ENCODE data around the gene CCNYL1. TPM values are rescaled to one million over a fixed set of nuclear protein-coding genes. Genes with fewer than 3 reads are reported as not detected.
"Not testable (repeated sequence)": the region's sequence is repeated elsewhere in the genome, so short reads cannot be mapped to it uniquely, and the experiment has no call there.

The CCNYL1 gene
- total RNA-seq, 2 experiments from 2014 or later = 4.2 to 24.2 TPM

- Histone ChIP-seq H3K4me2 (ENCODE audit: low read length) (no peak overlapping the region), H3K4me1 (ENCODE audit: insufficient read depth, low read length, poor library complexity, severe bottlenecking) (peaks cover 14% of the 10 kb centered on the region), H3K4me3 (ENCODE audit: low read depth, low read length, poor library complexity, severe bottlenecking) (no peak overlapping the region), H3K27ac (ENCODE audit: low read depth, low read length, poor library complexity, severe bottlenecking) (no peak overlapping the region), H3K9me2 (ENCODE audit: insufficient read depth, low read length) (no peaks in the 10 kb centered on the region), H4K20me1 (ENCODE audit: insufficient read depth, low read length) (no peaks in the 10 kb centered on the region), H2AFZ (ENCODE audit: low read length) (no peak overlapping the region), H3K79me2 (ENCODE audit: insufficient read depth, low read depth, low read length) (peaks cover 4% of the 10 kb centered on the region; the same call in 1 of the 2 replicates), H3K9me3 (ENCODE audit: low read length) (no peaks in the 10 kb centered on the region), H3K36me3 (ENCODE audit: insufficient read depth, low read length) (peaks cover 6% of the 10 kb centered on the region; the same call in 1 of the 2 replicates)
- no TSS peak for BruUV-seq (replicated peaks)
- intact Hi-C loops (cut with micrococcal nuclease; ENCODE audit: unreplicated experiment) = no loop called here
- no peak for DNase-seq (ENCODE audit: low spot score)
- TF ChIP-seq EZH2phosphoT487 (IDR thresholded peaks at IDR 0.05; ENCODE audit: borderline replicate concordance, low read depth, low read length) = no peak
- TF ChIP-seq, protein P1, sequence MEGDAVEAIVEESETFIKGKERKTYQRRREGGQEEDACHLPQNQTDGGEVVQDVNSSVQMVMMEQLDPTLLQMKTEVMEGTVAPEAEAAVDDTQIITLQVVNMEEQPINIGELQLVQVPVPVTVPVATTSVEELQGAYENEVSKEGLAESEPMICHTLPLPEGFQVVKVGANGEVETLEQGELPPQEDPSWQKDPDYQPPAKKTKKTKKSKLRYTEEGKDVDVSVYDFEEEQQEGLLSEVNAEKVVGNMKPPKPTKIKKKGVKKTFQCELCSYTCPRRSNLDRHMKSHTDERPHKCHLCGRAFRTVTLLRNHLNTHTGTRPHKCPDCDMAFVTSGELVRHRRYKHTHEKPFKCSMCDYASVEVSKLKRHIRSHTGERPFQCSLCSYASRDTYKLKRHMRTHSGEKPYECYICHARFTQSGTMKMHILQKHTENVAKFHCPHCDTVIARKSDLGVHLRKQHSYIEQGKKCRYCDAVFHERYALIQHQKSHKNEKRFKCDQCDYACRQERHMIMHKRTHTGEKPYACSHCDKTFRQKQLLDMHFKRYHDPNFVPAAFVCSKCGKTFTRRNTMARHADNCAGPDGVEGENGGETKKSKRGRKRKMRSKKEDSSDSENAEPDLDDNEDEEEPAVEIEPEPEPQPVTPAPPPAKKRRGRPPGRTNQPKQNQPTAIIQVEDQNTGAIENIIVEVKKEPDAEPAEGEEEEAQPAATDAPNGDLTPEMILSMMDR (conservative IDR thresholded peaks at IDR 0.05; ENCODE audit: low read length) = no peak
- ChIA-PET POLR2A (interaction anchor here (0.6 to 1.1 kb wide), 7 partner anchors 11 to 1622 kb away, joined by 3 to 6 read pairs (median 3); no protein-coding TSS in a partner anchor), CTCF (ENCODE audit: unreplicated experiment) (no interaction called here)
Measured at GRCh38 chr2:207718521-207718920, 7.1 kb downstream of the CCNYL1 start.

DNA sequence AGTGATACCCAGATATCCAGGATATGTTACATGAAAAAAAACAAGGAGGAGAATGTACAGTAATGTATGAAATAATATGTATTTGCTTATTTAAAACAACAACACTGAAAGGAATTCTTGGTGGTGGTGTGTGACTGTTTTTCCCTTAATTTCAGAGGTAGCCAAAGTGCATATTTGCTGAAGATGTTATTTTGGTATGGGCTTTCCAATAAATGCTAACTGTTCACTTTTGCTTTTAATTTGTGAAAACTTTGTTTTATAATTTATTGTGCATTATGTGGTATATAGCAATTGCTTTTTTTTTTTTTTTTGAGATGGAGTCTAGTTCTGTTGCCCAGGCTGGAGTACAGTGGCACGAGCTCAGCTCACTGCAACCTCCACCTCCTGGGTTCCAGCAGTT lies 7.6 kb downstream of the CCNYL1 start:
- CTCF ChIA-PET (ENCODE audit: unreplicated experiment) = no interaction called here
- intact Hi-C loops (cut with micrococcal nuclease; ENCODE audit: unreplicated experiment) = no loop called here

DNA sequence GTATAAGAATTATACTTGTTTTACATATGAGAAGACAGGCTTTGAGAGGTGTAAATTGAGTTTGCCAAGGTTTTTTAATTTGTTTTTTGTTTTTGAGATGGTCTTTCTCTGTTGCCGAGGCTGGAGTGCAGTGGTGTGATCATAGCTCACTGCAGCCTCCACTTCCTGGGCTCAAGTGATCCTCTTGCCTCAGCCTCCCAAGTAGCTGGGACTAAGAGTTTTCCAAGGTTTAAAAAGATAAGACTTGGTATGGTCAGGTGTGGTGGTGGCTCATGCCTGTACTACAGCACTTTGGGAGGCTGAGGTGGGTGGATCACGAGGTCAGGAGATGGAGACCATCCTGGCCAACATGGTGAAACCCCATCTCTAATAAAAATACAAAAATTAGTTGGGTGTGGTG lies 8.2 kb downstream of the CCNYL1 start:
- not testable (repeated sequence) for H3K79me2 ChIP-seq (ENCODE audit: insufficient read depth, low read depth, low read length)

More for the DNA sequence above, 7.6 kb downstream of the CCNYL1 start:
- BruUV-seq (replicated peaks) = no TSS peak
- Histone ChIP-seq H3K4me2 (ENCODE audit: low read length) (no peak overlapping the region), H3K9me2 (ENCODE audit: insufficient read depth, low read length) (no peaks in the 10 kb centered on the region), H2AFZ (ENCODE audit: low read length) (no peak overlapping the region), H4K20me1 (ENCODE audit: insufficient read depth, low read length) (no peaks in the 10 kb centered on the region), H3K4me3 (ENCODE audit: low read depth, low read length, poor library complexity, severe bottlenecking) (no peak overlapping the region), H3K79me2 (ENCODE audit: insufficient read depth, low read depth, low read length) (no peaks in the 10 kb centered on the region; the same call in 1 of the 2 replicates), H3K9me3 (ENCODE audit: low read length) (no peaks in the 10 kb centered on the region), H3K4me1 (ENCODE audit: insufficient read depth, low read length, poor library complexity, severe bottlenecking) (peaks cover 12% of the 10 kb centered on the region), H3K27ac (ENCODE audit: low read depth, low read length, poor library complexity, severe bottlenecking) (no peak overlapping the region), H3K36me3 (ENCODE audit: insufficient read depth, low read length) (peaks cover 6% of the 10 kb centered on the region; the same call in 1 of the 2 replicates)
- no peak for TF ChIP-seq EZH2phosphoT487 (IDR thresholded peaks at IDR 0.05; ENCODE audit: borderline replicate concordance, low read depth, low read length)
- TF ChIP-seq, protein P1 (conservative IDR thresholded peaks at IDR 0.05; ENCODE audit: low read length) = no peak
- DNase-seq (ENCODE audit: low spot score) = no peak
- POLR2A ChIA-PET = interaction anchor here (0.6 to 1.1 kb wide), 7 partner anchors 12 to 1623 kb away, joined by 3 to 6 read pairs (median 4); no protein-coding TSS in a partner anchor

More for the DNA sequence above, 8.2 kb downstream of the CCNYL1 start:
- intact Hi-C loops (cut with micrococcal nuclease; ENCODE audit: unreplicated experiment); H4K20me1 ChIP-seq (ENCODE audit: insufficient read depth, low read length); H3K9me3 ChIP-seq (ENCODE audit: low read length); H3K4me2 ChIP-seq (ENCODE audit: low read length); H2AFZ ChIP-seq (ENCODE audit: low read length); CTCF ChIA-PET (ENCODE audit: unreplicated experiment); BruUV-seq (replicated peaks); DNase-seq (ENCODE audit: low spot score); H3K4me3 ChIP-seq (ENCODE audit: low read depth, low read length, poor library complexity, severe bottlenecking); H3K36me3 ChIP-seq (ENCODE audit: insufficient read depth, low read length); H3K9me2 ChIP-seq (ENCODE audit: insufficient read depth, low read length); H3K27ac ChIP-seq (ENCODE audit: low read depth, low read length, poor library complexity, severe bottlenecking): not testable (repeated sequence)
- peaks cover 15% of the 10 kb centered on the region for H3K4me1 ChIP-seq (ENCODE audit: insufficient read depth, low read length, poor library complexity, severe bottlenecking)
- POLR2A ChIA-PET = interaction anchor here (0.7 kb wide), 1 partner anchor 120 kb away, joined by 5 read pairs; no protein-coding TSS in a partner anchor
